Measurements from ENCODE around the gene VTN.

GRCh38 chr17:28399808-28400207 lies 29.7 kb upstream of the VTN start:
- no peak for TF ChIP-seq CTCF (IDR thresholded peaks at IDR 0.05)
- no peak for TF ChIP-seq POLR2A (IDR thresholded peaks at IDR 0.05)

All from thyroid gland (tissue), 4 donors.